ENCODE results near the gene PAXX.
A peak's percentile ranks its signal among the peaks of the same experiment; 100 is the strongest.

The PAXX gene

GRCh38 chr9:136991993-136992818 lies at the start of gene PAXX:
PAXX (plus strand) TSS chr9:136992422; CDS start chr9:136992444, 22 bp downstream.
- DNase-seq (ENCODE audit: low read depth) = peak; percentile 91

DNA sequence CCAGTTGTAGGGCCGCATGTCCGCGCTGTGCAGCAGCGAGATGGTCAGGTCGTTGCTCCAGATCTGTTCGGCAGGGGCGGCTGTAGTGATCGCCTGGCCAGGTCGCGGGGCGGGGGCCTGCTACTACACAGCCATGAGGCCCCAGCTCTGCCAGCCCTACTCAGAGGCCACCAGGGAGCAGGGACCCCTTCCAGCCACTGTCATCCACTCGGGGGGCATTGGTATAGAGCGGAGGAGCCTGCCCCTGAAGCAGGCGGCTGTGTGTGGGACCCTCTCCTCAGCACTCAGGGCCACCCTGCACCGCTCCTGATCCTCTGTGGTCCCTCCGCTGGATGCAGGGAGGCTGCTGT lies 49.4 kb upstream of the PAXX start:
- DNase-seq (ENCODE audit: low read depth) = no peak

GRCh38 chr9:136943291-136944211 lies 48.7 kb upstream of the PAXX start:
- DNase-seq (ENCODE audit: low read depth) = peak; percentile 62

- DNase-seq (ENCODE audit: low read depth) = peak; percentile 67
Observed at GRCh38 chr9:136944212-136944518, 48.1 kb upstream of the PAXX start.

DNA sequence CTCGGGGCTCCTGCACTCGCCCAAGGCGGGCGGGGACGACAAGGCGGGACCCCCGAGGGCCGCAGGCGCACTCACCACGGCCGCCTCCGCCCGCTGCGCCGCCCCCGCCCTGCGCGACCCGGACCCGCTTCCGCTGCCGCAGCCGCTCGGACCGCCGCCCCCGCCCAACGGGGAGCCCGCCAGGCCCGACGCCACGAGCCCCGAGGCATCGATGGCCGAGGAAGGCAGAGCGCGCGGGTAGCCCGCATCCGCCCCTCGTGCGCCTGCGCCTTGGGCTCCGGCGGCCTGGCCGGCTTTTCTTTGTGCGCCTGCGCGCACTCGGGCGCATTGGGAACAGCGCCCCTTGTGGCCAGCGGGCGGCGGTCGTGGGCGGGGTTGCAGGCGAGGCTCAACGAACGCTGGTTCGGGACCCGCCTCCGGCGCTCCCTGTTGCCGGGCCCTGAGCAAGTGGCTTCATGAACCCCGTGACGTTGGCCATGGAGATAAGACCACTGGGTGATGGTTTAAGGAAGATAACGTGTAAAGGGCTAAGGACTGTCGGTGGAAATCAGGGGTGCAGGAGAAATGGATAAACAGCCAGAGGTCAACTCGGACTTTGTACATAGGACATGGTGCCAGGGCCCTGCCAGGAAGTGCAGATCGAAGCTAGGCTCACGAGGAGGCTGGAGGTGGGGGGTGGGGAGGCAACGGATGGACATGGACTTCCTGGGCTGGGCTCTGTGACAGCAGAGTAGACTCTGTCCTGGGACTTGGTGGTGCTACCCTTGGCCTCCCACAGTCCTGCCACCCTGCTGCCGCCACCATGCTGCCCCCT lies 47.5 kb upstream of the PAXX start, which contains the start of the genes C8G and FBXW5:
Gene C8G (plus strand): TSS at position 725 of the 814 bp plus-strand sequence. CDS start 78 bp downstream, at position 803.
Gene FBXW5 (minus strand): TSS at position 220 of the 814 bp plus-strand sequence. CDS start 655 bp downstream, outside the sequence.
- DNase-seq (ENCODE audit: low read depth) = peak; percentile 94

- DNase-seq (ENCODE audit: low read depth) = no peak
Observed at GRCh38 chr9:136945333-136946227, 46.6 kb upstream of the PAXX start.

GRCh38 chr9:136946228-136947027 lies 45.8 kb upstream of the PAXX start:
- DNase-seq (ENCODE audit: low read depth) = no peak

DNA sequence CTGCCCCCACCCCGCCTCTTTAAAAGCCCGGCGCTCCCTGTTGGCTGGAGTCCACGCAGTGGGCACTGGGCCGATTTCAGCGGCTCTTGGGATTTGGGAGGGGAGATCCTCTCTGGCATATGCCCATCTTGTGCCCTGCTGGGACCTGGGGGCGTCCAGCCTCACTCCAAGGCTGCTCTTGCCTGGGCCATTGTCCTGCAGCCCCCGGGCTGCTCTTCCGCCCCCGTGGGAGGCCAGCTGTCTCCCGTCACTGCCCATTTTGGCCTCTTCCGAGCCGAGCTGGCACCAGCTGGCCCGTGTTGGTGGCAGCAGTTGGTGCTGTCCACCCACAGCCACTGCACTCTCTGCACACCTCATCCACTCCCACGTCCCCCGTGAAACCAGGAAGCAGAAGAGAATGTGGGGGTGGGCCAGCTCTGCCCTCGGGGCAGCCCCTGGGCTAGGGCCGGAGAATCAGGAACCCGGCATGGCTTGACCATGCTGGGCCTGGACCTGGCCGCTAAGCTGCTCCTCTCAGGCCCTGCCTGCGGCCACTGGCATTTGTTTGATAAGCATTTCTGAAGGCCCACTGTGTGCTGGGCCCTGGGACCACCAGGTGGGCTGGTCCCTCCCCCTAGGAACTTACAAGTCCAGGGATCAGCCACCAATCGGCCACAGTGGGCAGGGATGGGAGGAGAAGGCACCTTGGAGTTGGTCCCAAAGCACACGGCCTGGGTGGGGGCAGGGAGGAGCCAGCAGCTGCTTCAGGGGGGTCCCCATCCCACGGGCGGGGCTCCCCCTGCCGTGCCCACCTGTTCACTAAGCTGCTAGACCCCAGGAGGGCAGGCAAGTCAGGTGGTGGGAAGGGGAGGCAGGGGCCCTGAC lies 45.0 kb upstream of the PAXX start:
- no peak for DNase-seq (ENCODE audit: low read depth)

GRCh38 chr9:136947955-136948510 lies 44.2 kb upstream of the PAXX start:
- peak; percentile 52 for DNase-seq (ENCODE audit: low read depth)

DNA sequence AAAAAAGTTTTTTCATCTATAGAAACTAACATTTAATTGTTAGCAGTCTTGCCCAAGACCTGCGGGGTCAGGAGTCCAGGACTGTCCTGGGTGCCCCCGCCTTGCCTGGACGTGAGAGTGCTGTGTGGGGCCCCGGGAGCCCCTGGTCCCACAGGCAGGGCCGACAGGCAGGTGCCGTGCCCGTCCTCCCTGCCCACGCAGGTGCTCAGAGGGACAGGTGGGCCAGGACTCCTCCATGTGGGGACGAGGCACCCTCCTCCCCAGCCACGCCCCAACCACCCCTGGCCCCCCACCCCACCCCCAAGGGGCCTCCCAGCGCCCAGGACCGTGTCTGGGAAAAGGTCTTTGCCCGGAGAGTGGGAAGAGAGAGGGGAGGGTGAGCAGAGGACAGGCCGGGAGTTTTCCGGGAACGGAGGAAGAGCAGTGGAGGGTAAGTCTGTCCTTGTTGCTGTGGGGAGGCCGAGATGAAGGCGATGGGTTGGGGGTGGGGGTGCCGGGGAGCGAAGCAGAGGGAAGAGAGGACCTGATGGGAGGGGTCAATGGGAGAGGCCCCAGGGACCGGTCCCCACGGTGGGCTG lies 42.9 kb upstream of the PAXX start:
- DNase-seq (ENCODE audit: low read depth) = no peak

GRCh38 chr9:136949817-136950655 lies 42.2 kb upstream of the PAXX start:
- peak; percentile 88 for DNase-seq (ENCODE audit: low read depth)

GRCh38 chr9:136950656-136951276 lies 41.5 kb upstream of the PAXX start:
- DNase-seq (ENCODE audit: low read depth) = peak; percentile 23

DNA sequence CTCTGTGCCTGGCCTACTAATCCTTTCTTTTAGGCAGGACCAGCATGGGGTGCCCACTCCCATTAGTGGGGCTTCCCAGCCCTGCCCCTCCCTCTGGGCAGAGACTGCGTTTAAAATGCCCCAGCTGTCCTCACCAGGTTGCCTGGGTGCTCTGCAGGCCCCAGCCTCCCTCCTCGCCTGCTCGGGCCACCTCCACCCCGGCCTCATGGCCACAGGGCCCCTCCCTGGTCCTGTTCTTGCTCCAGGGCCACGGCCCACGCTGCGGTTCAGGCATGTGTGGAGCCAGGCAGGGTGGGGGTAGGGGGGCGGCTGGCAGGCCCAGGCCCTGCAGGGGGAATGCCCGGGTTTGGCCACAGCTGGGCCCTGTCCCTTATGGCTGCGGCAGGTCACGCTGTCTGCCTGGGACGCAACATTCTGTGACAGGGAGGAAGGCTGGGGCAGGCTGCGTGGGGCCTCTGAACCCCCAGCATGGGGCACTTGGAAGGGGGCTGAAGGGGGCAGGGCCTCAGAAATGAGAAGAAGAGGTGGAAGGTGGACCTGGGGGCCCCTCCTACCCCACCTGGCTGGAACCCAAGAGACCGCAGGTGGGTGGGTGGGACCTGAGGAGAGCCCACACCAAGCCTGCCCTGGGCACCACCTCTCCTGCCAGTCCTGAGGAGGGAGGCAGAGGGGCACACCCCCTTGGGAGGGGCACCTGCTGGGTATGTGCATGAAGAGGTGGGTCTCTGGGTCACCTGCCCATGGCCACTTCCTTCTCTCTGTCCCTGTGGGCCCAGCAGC lies 40.5 kb upstream of the PAXX start, which contains the start of gene LCN12:
Gene LCN12 (plus strand): TSS at position 733 of the 780 bp plus-strand sequence. CDS start 55 bp downstream, outside the sequence.
- no peak for DNase-seq (ENCODE audit: low read depth)

DNA sequence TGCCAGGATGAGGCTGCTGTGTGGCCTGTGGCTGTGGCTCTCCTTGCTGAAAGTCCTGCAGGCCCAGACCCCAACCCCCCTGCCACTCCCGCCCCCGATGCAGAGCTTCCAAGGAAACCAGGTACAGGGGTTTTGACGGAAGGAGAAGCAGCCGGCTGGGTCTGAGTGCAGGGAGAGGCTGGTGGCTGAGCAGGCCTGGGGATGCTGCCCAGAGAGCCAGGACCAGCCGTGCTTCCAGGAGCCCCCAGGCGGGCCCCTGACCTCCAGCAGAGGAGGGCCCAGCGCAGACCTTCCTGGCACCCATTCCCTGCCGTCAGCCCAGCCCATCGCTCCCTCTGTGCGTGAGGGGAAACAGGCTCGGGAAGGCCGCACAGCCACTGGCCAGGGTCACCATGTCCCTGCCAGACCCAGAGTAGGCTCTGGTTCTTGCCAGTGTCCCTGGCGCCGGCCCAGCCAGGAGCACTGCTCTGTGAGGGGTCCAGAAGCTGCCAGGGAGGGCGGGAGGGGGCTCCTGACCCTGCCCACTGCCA lies 39.8 kb upstream of the PAXX start:
- DNase-seq (ENCODE audit: low read depth) = no peak

DNA sequence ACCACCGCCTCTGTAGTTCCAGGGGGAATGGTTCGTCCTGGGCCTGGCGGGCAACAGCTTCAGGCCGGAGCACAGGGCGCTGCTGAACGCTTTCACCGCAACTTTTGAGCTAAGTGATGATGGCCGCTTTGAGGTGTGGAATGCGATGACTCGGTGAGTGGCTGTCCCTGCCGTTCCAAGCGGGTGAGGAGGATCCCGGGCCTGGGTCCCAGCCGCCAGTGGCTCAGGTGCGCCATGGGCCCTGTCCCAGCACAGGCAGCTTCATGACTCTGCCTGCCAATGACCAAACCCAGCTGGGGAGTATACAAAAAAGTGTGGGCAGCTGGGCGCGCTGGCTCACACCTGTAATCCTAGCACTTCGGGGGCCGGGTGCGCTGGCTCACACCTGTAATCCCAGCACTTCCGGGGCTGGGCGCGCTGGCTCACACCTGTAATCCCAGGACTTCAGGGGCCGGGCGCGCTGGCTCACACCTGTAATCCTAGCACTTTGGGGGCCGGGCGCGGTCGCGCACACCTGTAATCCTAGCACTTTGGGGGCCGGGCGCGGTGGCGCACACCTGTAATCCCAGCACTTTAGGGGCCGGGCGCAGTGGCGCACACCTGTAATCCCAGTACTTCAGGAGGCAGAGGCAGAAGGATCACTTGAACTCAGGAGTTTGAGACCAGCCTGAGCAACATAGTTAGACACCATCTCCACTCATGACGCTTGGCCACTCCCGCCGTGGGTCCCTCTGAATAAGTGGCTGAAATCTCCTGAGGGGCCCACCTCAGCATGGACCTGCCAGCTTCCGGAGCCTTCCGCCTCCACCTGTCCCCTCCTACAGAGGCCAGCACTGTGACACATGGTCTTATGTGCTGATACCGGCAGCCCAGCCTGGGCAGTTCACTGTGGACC lies 39.1 kb upstream of the PAXX start:
- no peak for DNase-seq (ENCODE audit: low read depth)

All from ELR (cell line).